Measurements from ENCODE around the gene PLCB2. TPM values are rescaled to one million over a fixed set of nuclear protein-coding genes. Genes with fewer than 3 reads are reported as not detected.

Gene PLCB2
- total RNA-seq, 1 donor from 2014 or later: not detected

DNA sequence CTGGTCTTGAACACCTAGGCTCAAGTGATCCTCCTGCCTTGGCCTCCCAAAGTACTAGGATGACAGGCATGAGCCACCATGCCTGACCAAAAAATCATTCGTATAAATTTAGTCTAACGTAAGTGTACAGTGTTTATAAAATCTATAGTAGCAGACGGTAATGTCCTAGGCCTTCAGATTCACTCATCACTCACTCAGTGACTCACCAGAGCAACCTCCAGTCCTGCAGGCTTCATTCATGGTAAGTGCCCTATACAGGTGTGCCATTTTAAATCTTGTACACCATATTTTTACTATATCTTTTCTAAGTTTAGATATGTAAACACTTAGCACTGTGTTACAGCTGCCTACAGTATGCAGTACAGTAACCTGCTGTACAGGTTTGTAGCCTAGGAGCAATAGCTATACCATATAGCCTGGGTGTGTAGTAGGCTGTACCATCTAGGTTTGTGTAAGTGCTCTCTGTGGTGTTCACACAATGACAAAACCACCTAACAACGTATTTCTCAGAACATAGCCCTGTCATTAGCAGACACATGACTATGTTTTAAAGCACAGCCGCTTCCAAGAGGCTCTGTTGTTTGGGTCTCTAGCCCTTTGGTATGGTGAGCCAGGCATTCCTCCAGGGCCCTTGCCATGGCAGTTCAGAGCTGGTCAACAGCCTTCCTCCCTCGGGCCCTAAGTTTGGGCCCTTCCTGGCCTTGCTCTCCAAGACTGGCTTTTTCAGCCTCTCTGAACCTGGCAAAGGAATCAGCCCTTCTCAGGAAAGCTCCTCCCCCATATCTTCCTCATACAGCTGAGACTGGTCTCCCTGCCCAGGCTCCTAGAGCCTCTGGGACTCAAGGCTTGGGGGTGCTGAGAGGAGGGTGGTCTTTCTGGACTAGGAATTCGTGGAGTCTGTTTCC is 34.9 kb upstream of the PLCB2 start:
- no peaks in the 10 kb centered on the region for H3K27me3 ChIP-seq (ENCODE audit: control insufficient read depth, insufficient read depth, low read length)
- no peak for TF ChIP-seq CTCF (IDR thresholded peaks at IDR 0.05; ENCODE audit: insufficient read depth, low read length, severe bottlenecking)
- H3K4me3 ChIP-seq (ENCODE audit: low read depth, low read length): no peak overlapping the region
- no peaks in the 10 kb centered on the region for H3K36me3 ChIP-seq (ENCODE audit: control insufficient read depth, insufficient read depth, low read length)
- FAIRE-seq: peak; percentile 75
- peak; percentile 90 for DNase-seq (ENCODE audit: low read depth)

DNA sequence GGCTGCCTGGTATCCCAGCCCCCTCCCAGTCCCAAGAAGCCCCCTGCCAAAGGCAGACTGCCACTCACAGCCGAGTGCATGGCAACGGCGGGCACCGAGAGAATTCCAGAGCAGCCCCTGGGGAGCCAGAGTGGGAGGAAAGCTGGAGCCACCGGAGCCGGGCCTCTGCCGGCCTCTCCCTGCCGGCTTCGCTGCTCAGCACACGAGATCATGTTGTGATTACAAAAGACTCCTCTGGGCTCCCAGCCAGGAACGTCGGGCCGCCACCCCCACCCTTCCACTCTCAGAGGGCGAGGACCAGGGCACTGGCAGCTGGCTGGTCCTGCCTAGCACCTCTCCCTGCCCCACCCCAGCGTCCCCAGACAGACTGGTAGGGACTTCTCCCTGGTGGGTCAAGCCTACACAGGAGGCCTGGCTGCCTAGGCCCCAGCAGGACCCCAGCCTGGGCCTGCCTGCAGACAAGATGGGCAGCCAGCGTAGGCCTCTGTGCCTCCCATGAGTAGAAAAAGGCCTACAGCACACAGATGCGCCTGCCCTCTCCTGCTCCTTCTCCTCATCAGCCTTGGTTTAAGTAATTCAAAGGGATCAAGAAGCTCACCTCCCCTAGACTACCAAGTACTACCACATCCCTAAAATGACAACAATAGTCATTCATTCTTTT is 33.1 kb upstream of the PLCB2 start, which contains the start of gene CCDC9B:
TSS of gene CCDC9B (minus strand) at position 200 of the 661 bp plus-strand sequence. CDS start at position 80, 120 bp downstream.
- DNase-seq (ENCODE audit: low read depth) (peak; percentile 69), FAIRE-seq (no peak)
- H3K27me3 ChIP-seq (ENCODE audit: control insufficient read depth, insufficient read depth, low read length): no peaks in the 10 kb centered on the region
- H3K4me3 ChIP-seq (ENCODE audit: low read depth, low read length): peak within 1 kb of the TSS; percentile 39
- H3K36me3 ChIP-seq (ENCODE audit: control insufficient read depth, insufficient read depth, low read length): no peaks in the 10 kb centered on the region
- no peak for TF ChIP-seq CTCF (IDR thresholded peaks at IDR 0.05; ENCODE audit: insufficient read depth, low read length, severe bottlenecking)

DNA sequence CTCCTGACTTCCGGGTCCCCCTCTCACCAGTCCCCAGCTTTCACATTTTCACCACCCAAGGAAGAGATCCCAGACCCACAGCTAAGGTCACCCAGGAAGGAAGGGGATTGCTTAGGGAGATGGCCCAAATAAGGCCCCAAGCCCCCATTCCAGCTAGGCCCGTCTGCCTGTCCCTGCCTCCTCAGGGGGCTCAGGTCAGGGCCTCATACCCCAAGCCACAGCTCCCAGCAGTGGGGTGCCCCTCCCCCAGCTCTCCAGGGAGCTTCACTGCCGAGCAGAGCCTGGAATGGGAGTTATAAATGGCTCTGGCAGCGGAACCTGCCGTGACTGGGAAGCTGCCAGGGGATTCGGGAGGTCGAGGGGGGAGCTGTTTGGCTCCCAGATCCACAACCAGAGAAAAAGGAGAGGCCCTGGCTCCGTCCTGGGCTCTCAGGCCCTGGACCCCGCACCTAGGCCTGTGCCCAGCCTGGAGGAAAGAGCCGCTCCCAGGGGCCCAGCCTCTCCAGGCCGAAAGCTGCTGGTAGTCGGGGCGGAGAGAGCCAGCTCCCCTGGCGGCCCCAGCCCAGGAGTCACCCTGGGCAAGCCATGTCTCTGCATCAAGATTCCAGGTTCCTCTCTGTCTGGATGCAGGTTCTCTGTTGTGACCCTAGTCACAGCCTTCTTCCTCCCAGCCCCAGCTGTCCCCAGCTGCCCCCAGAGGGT is 32.5 kb upstream of the PLCB2 start:
- DNase-seq (ENCODE audit: low read depth): no peak
- Histone ChIP-seq H3K27me3 (ENCODE audit: control insufficient read depth, insufficient read depth, low read length) (no peaks in the 10 kb centered on the region), H3K4me3 (ENCODE audit: low read depth, low read length) (peak overlapping the region; percentile 39), H3K36me3 (ENCODE audit: control insufficient read depth, insufficient read depth, low read length) (no peaks in the 10 kb centered on the region)
- no peak for TF ChIP-seq CTCF (IDR thresholded peaks at IDR 0.05; ENCODE audit: insufficient read depth, low read length, severe bottlenecking)
- no peak for FAIRE-seq

DNA sequence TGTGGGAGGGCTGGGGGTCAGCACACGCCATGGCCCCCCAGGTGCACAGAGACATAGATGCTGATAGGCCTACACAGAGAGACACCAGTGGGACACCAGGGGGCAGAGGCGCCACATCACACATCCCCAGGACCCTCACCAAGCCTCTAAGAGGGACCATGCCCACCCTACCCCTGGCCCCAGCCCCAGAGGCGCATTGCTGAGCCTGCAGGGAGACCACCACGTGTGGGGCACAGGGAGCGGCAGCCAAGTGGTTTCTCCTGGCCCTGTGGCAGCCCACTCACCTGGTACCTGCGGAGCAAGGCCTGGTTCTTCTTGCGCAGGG is 31.8 kb upstream of the PLCB2 start:
- no peaks in the 10 kb centered on the region for H3K36me3 ChIP-seq (ENCODE audit: control insufficient read depth, insufficient read depth, low read length)
- FAIRE-seq (no peak), DNase-seq (ENCODE audit: low read depth) (no peak)
- no peaks in the 10 kb centered on the region for H3K27me3 ChIP-seq (ENCODE audit: control insufficient read depth, insufficient read depth, low read length)
- TF ChIP-seq CTCF (IDR thresholded peaks at IDR 0.05; ENCODE audit: insufficient read depth, low read length, severe bottlenecking): peak; percentile 8
- peak overlapping the region; percentile 39 for H3K4me3 ChIP-seq (ENCODE audit: low read depth, low read length)

- Histone ChIP-seq H3K36me3 (ENCODE audit: control insufficient read depth, insufficient read depth, low read length) (no peaks in the 10 kb centered on the region), H3K4me3 (ENCODE audit: low read depth, low read length) (no peak overlapping the region), H3K27me3 (ENCODE audit: control insufficient read depth, insufficient read depth, low read length) (no peaks in the 10 kb centered on the region)
- DNase-seq (ENCODE audit: low read depth) (peak; percentile 77), FAIRE-seq (no peak)
- TF ChIP-seq CTCF (IDR thresholded peaks at IDR 0.05; ENCODE audit: insufficient read depth, low read length, severe bottlenecking): no peak
Observed at GRCh38 chr15:40338921-40339620, 31.3 kb upstream of the PLCB2 start.
